ENCODE results near the gene MAST4. TPM values are rescaled to one million over a fixed set of nuclear protein-coding genes. Genes with fewer than 3 reads are reported as not detected.

MAST4 gene
- total RNA-seq, 4 donors from 2014 or later: 8.2 to 203 (median 35.5) TPM

DNA sequence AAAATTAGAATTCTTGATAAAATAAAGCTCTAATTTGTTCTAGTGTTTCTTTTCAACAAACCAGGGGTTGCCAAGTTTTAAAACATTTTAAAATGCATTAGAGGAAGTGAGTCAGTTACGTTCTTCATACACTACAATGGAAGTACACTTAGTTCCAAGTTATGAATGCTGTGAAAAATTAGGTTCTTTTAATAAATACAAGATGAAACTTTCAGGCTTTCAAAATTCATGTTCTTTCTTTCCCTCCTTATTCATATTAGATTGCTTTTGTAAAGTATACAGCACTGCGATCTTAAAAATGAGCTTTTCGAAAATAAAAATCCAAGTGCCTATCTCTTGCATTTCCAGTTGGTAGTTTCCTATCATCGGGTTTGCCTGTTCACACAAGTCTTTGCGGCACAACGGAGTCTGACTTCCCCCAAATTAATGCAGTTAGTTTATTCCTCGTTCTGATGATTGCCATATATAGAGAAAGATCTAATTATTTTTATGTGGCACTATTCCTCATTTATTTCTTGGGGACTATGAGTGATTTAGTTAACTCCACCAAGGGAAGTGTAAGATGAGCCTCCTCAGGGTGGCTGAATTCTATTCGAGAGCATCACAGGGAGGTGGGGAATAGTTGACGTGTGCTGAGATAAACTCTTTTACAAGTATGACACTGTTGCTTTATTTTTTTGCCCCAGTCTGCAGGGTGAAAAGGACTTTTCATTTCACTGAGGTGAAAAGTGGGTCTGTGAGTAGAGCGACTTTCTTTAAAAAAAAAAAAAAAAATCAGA, 362.2 kb downstream of the MAST4 start:
- intact Hi-C loops (cut with DNase I; ENCODE audit: low total_unique reads): no loop called here
- H3K4me3 ChIP-seq: peak overlapping the region; percentile 27 to 34
- H3K27me3 ChIP-seq: no peaks in the 10 kb centered on the region
- TF ChIP-seq CTCF (IDR thresholded peaks at IDR 0.05) (no peak), POLR2A (IDR thresholded peaks at IDR 0.05) (peak in 1 of 2 donors; percentile 11)
- no peaks in the 10 kb centered on the region for H3K9me3 ChIP-seq
- H3K4me1 ChIP-seq: peaks cover 0 to 5% of the 10 kb centered on the region in 2 donors
- peak in 1 of 2 donors; percentile 27 for DNase-seq
- no peaks in the 10 kb centered on the region for H3K36me3 ChIP-seq
- H3K27ac ChIP-seq: peak overlapping the region; percentile 63 to 75

DNA sequence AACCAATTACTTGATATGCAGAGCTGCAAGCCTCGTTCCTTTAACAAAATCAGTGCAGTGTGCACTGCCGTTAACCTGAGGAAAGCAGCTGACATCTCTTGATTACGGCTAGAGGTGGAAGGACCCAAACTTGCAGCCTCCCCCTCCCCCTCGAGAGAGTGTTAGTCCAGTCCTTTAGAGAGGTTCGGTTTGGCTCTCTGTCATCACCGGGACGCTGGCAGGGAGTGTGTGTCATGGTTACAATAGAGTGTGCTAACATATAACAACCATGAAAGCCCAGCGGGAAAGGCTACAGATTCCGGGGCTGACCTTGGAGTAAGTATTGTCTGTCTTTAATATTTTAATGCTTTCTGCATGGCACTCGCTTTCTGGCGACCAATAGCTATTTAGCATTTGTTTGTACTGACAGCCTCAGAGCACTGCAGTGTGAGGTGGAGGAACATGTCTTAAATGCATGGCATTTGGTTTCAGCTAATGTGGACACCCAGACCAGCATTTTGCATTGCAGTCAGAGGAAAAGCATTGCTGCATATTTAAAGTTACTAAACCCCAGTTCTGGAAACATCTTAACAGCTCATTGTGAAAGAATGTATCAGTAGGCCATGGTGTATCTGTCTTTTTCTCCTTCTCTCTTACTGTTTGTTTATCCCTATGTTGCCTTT, 362.9 kb downstream of the MAST4 start:
- H3K4me3 ChIP-seq: peak overlapping the region; percentile 27 to 34
- DNase-seq: peak; percentile 29 to 42
- H3K27ac ChIP-seq: peak overlapping the region; percentile 63 to 75
- H3K4me1 ChIP-seq: peaks cover 0 to 5% of the 10 kb centered on the region in 2 donors
- H3K27me3 ChIP-seq: no peaks in the 10 kb centered on the region
- TF ChIP-seq POLR2A (IDR thresholded peaks at IDR 0.05) (no peak), CTCF (IDR thresholded peaks at IDR 0.05) (no peak)
- intact Hi-C loops (cut with DNase I; ENCODE audit: low total_unique reads): no loop called here
- H3K9me3 ChIP-seq: no peaks in the 10 kb centered on the region
- H3K36me3 ChIP-seq: no peaks in the 10 kb centered on the region

DNA sequence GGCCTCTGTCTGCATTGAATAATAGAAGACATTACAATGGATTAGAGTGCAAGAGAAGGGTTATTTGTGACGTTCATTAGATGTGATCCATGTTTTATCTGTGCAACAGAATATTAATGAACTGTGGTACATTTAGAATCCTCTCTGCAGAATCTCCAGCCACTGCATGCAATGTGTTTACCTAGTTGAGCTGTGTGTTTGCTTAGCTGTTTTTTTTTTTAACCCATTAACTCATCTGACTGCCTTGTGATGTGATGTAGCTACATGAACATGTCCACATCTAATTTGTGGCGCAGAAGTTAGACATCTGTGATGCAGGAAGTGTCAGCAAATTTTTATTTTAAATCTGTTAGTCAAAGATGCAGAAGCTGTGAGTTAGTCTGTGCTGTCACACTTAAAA, 363.5 kb downstream of the MAST4 start:
- intact Hi-C loops (cut with DNase I; ENCODE audit: low total_unique reads): no loop called here
- H3K4me3 ChIP-seq: peak overlapping the region; percentile 10 to 27

GRCh38 chr5:66960369-66961137, 364.4 kb downstream of the MAST4 start:
- H3K4me1 ChIP-seq: peaks cover 0 to 5% of the 10 kb centered on the region in 2 donors
- intact Hi-C loops (cut with DNase I; ENCODE audit: low total_unique reads): no loop called here
- H3K36me3 ChIP-seq: no peaks in the 10 kb centered on the region
- H3K9me3 ChIP-seq: no peaks in the 10 kb centered on the region
- no peak for DNase-seq
- no peaks in the 10 kb centered on the region for H3K27me3 ChIP-seq
- TF ChIP-seq POLR2A (IDR thresholded peaks at IDR 0.05) (no peak), CTCF (IDR thresholded peaks at IDR 0.05) (no peak)
- peak overlapping the region in 1 of 2 donors; percentile 75 for H3K27ac ChIP-seq
- H3K4me3 ChIP-seq: peak overlapping the region; percentile 3 to 10

More for the DNA sequence above, 363.5 kb downstream of the MAST4 start:
- Histone ChIP-seq H3K4me1 (peaks cover 0 to 5% of the 10 kb centered on the region in 2 donors), H3K36me3 (no peaks in the 10 kb centered on the region), H3K9me3 (no peaks in the 10 kb centered on the region), H3K27me3 (no peaks in the 10 kb centered on the region), H3K27ac (peak overlapping the region; percentile 63 to 75)
- no peak for TF ChIP-seq CTCF (IDR thresholded peaks at IDR 0.05)
- DNase-seq: no peak

All from uterus (tissue), 4 donors.